ENCODE measurements around the gene BICRAL.
A peak's percentile ranks its signal among the peaks of the same experiment; 100 is the strongest.
"Not testable (repeated sequence)": the region's sequence is repeated elsewhere in the genome, so short reads cannot be mapped to it uniquely, and the experiment has no call there.

BICRAL gene

GRCh38 chr6:42762950-42763349 lies 18.9 kb upstream of the BICRAL start:
- FAIRE-seq (no peak), DNase-seq (ENCODE audit: extremely low spot score, insufficient read length, low read depth) (no peak)

- FAIRE-seq (no peak), DNase-seq (ENCODE audit: extremely low spot score, insufficient read length, low read depth) (no peak)
Measured at GRCh38 chr6:42764911-42765648, 16.8 kb upstream of the BICRAL start.

- FAIRE-seq: no peak
- DNase-seq (ENCODE audit: extremely low spot score, insufficient read length, low read depth): no peak
Measured at GRCh38 chr6:42766163-42766670, 15.6 kb upstream of the BICRAL start.

GRCh38 chr6:42769051-42769450 lies 12.8 kb upstream of the BICRAL start:
- no peak for FAIRE-seq

GRCh38 chr6:42769836-42770235 lies 12.0 kb upstream of the BICRAL start:
- DNase-seq (ENCODE audit: extremely low spot score, insufficient read length, low read depth): no peak
- no peak for FAIRE-seq

More at GRCh38 chr6:42769051-42769450, 12.8 kb upstream of the BICRAL start:
- DNase-seq (ENCODE audit: extremely low spot score, insufficient read length, low read depth): no peak

- DNase-seq (ENCODE audit: extremely low spot score, insufficient read length, low read depth) (no peak), FAIRE-seq (no peak)
Measured at GRCh38 chr6:42771741-42772100, 10.1 kb upstream of the BICRAL start.

- FAIRE-seq: no peak
- no peak for DNase-seq (ENCODE audit: extremely low spot score, insufficient read length, low read depth)
Measured at GRCh38 chr6:42774201-42774600, 7.7 kb upstream of the BICRAL start.

GRCh38 chr6:42774821-42775487 lies 6.9 kb upstream of the BICRAL start:
- FAIRE-seq: peak; percentile 95
- DNase-seq (ENCODE audit: extremely low spot score, insufficient read length, low read depth): not testable (repeated sequence)

GRCh38 chr6:42777126-42777822 lies 4.6 kb upstream of the BICRAL start:
- DNase-seq (ENCODE audit: extremely low spot score, insufficient read length, low read depth): no peak
- FAIRE-seq: peak; percentile 90

GRCh38 chr6:42778122-42778521 lies 3.7 kb upstream of the BICRAL start:
- FAIRE-seq: no peak
- no peak for DNase-seq (ENCODE audit: extremely low spot score, insufficient read length, low read depth)

GRCh38 chr6:42779521-42779920 lies 2.3 kb upstream of the BICRAL start:
- no peak for DNase-seq (ENCODE audit: extremely low spot score, insufficient read length, low read depth)
- no peak for FAIRE-seq

- FAIRE-seq (peak; percentile 15), DNase-seq (ENCODE audit: extremely low spot score, insufficient read length, low read depth) (no peak)
Measured at GRCh38 chr6:42781546-42781795, 381 bp upstream of the BICRAL start.

GRCh38 chr6:42782689-42783176 lies 881 bp downstream of the BICRAL start:
- no peak for FAIRE-seq
- no peak for DNase-seq (ENCODE audit: extremely low spot score, insufficient read length, low read depth)

- FAIRE-seq (no peak), DNase-seq (ENCODE audit: extremely low spot score, insufficient read length, low read depth) (no peak)
Measured at GRCh38 chr6:42783177-42783875, 1.5 kb downstream of the BICRAL start.

- peak; percentile 71 for FAIRE-seq
- DNase-seq (ENCODE audit: extremely low spot score, insufficient read length, low read depth): no peak
Measured at GRCh38 chr6:42783876-42784642, 2.2 kb downstream of the BICRAL start.

GRCh38 chr6:42784717-42785498 lies 3.1 kb downstream of the BICRAL start:
- no peak for DNase-seq (ENCODE audit: extremely low spot score, insufficient read length, low read depth)
- peak; percentile 12 for FAIRE-seq

GRCh38 chr6:42786525-42786985 lies 4.7 kb downstream of the BICRAL start:
- DNase-seq (ENCODE audit: extremely low spot score, insufficient read length, low read depth) (no peak), FAIRE-seq (no peak)

- DNase-seq (ENCODE audit: extremely low spot score, insufficient read length, low read depth): no peak
- no peak for FAIRE-seq
Measured at GRCh38 chr6:42787063-42787472, 5.2 kb downstream of the BICRAL start.

- DNase-seq (ENCODE audit: extremely low spot score, insufficient read length, low read depth) (no peak), FAIRE-seq (no peak)
Measured at GRCh38 chr6:42788671-42789070, 6.8 kb downstream of the BICRAL start.
